Measurements from ENCODE around the gene SLC29A3.

DNA sequence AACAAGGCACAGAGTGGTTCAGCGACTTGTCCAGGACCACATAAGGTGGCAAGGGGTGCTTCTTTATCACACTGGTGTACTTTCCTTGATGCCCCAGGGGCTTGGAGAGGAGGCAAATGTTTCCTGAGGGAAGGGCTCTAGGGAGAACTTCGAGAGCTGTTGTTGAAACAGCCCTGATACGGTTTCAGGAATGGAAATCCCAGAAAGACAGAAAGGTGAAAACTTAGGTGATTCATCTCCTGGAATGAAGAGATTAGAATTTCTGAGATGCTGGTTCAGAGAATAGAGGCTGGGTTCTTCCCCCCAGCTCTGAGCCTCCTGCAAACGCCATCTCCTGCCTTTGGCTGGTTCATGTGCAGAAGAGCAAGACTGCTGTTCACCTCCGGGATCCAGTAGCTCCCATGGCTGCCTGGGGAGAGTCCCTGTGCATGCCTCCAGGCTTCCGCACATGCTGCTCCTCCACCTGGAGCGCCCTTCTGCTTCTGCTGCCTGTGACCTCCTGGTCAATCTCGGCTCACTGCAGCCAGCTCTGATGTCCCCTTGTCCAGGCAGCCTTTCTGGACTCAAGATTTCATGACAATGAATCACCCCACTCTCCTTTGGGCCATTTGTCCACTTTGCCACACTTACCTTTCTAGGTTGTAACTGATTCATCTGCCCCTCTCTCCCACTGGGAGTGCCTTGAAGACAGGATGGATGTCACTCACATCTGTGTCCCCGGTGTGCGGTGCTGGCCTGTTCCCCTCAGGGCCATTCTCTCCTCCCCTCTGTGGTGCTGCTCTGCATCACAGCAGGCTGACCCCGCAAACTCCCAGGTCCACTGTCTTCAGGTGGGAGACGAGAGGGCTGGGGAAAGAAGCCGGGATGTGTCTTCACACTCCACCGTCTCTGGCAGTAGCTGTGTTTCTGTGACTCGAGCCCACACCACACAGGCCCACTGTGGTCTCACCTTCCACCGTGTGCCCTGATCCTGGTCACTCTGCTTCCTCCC lies 74.0 kb downstream of the SLC29A3 start:
- TF ChIP-seq CTCF (conservative IDR thresholded peaks at IDR 0.05; ENCODE audit: low read depth in 2 of 2): no peak
- TF ChIP-seq POLR2AphosphoS5 (IDR thresholded peaks at IDR 0.05; ENCODE audit: low read depth): no peak
- TF ChIP-seq, protein P1, sequence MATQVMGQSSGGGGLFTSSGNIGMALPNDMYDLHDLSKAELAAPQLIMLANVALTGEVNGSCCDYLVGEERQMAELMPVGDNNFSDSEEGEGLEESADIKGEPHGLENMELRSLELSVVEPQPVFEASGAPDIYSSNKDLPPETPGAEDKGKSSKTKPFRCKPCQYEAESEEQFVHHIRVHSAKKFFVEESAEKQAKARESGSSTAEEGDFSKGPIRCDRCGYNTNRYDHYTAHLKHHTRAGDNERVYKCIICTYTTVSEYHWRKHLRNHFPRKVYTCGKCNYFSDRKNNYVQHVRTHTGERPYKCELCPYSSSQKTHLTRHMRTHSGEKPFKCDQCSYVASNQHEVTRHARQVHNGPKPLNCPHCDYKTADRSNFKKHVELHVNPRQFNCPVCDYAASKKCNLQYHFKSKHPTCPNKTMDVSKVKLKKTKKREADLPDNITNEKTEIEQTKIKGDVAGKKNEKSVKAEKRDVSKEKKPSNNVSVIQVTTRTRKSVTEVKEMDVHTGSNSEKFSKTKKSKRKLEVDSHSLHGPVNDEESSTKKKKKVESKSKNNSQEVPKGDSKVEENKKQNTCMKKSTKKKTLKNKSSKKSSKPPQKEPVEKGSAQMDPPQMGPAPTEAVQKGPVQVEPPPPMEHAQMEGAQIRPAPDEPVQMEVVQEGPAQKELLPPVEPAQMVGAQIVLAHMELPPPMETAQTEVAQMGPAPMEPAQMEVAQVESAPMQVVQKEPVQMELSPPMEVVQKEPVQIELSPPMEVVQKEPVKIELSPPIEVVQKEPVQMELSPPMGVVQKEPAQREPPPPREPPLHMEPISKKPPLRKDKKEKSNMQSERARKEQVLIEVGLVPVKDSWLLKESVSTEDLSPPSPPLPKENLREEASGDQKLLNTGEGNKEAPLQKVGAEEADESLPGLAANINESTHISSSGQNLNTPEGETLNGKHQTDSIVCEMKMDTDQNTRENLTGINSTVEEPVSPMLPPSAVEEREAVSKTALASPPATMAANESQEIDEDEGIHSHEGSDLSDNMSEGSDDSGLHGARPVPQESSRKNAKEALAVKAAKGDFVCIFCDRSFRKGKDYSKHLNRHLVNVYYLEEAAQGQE (IDR thresholded peaks at IDR 0.05; ENCODE audit: unreplicated experiment): no peak
- TF ChIP-seq EZH2phosphoT487 (IDR thresholded peaks at IDR 0.05; ENCODE audit: unreplicated experiment): no peak
- TF ChIP-seq EZH2 (IDR thresholded peaks at IDR 0.05; ENCODE audit: low read depth, unreplicated experiment): no peak

Measured in GM23338 (cell line).